Hepatocyte (in vitro differentiated cells): ENCODE results near the gene LSAMP. TPM values are rescaled to one million over a fixed set of nuclear protein-coding genes. Genes with fewer than 3 reads are reported as not detected.
A peak's percentile ranks its signal among the peaks of the same experiment; 100 is the strongest.

Source experiments
- DNase-seq: peaks from one replicate; pipeline ENCODE4 v3.0.0-alpha.2; 2016; ENCODE audit warnings: low spot score
- H2AFZ ChIP-seq: fragments of 200-600 bp; sonication (generic); 2 replicates; pipeline ENCODE4 v1.6.0; 2016; ENCODE audit warnings: antibody characterized with exemption, mild to moderate bottlenecking
- H3K27ac ChIP-seq: fragments of 200-600 bp; sonication (generic); 2 replicates; pipeline ENCODE4 v1.5.1; 2016; ENCODE audit warnings: mild to moderate bottlenecking
- H3K27me3 ChIP-seq: fragments of 200-600 bp; sonication (generic); 2 replicates; pipeline ENCODE4 v1.6.1; 2016
- H3K36me3 ChIP-seq: fragments of 200-600 bp; sonication (generic); replicated peaks from 2 replicates; pipeline ENCODE4 v1.5.1; 2016; ENCODE audit warnings: low read depth; ENCODE audit not compliant: insufficient read depth
- H3K4me1 ChIP-seq: fragments of 200-600 bp; sonication (generic); 2 replicates; pipeline ENCODE4 v1.5.1; 2016; ENCODE audit warnings: mild to moderate bottlenecking, moderate library complexity; ENCODE audit not compliant: insufficient read depth
- H3K4me2 ChIP-seq: fragments of 200-600 bp; sonication (generic); 2 replicates; pipeline ENCODE4 v1.6.0; 2016
- H3K4me3 ChIP-seq: fragments of 200-600 bp; sonication (generic); 2 replicates; pipeline ENCODE4 v1.5.1; 2016; ENCODE audit warnings: mild to moderate bottlenecking
- H3K79me2 ChIP-seq: fragments of 200-600 bp; sonication (generic); 2 replicates; pipeline ENCODE4 v1.6.0; 2017; ENCODE audit warnings: mild to moderate bottlenecking
- H3K9me2 ChIP-seq: fragments of 200-600 bp; sonication (generic); replicated peaks from 2 replicates; pipeline ENCODE4 v1.6.0; 2017; ENCODE audit warnings: mild to moderate bottlenecking; ENCODE audit not compliant: insufficient read depth
- H3K9me3 ChIP-seq: fragments of 200-600 bp; sonication (generic); 2 replicates; pipeline ENCODE4 v1.5.1; 2016; ENCODE audit warnings: low read depth, mild to moderate bottlenecking
- H4K20me1 ChIP-seq: fragments of 200-600 bp; sonication (generic); 2 replicates; pipeline ENCODE4 v1.6.0; 2016; ENCODE audit warnings: mild to moderate bottlenecking; ENCODE audit not compliant: insufficient read depth, poor library complexity, severe bottlenecking
- CTCF ChIP-seq: fragments of 200-600 bp; sonication (generic); IDR thresholded peaks from 2 replicates; pipeline ENCODE4 v1.5.1; 2016; ENCODE audit warnings: antibody characterized with exemption, mild to moderate bottlenecking; ENCODE audit not compliant: poor library complexity
- EZH2 ChIP-seq: fragments of 200-600 bp; sonication (generic); IDR thresholded peaks from 2 replicates; pipeline ENCODE4 v1.6.1; 2016; ENCODE audit warnings: antibody characterized with exemption, mild to moderate bottlenecking, borderline replicate concordance
- EZH2phosphoT487 ChIP-seq: fragments of 200-600 bp; sonication (generic); IDR thresholded peaks from one replicate; pipeline ENCODE4 v1.6.1; 2018; ENCODE audit warnings: antibody characterized with exemption, mild to moderate bottlenecking, low read depth, moderate library complexity; ENCODE audit not compliant: unreplicated experiment, severe bottlenecking
- WGBS: methylation state at CpG from one replicate; pipeline ENCODE4 v1.1.6; 2016; ENCODE audit warnings: low lambda C conversion rate; ENCODE audit errors: missing lambda C conversion rate; 5-methylcytosine and 5-hydroxymethylcytosine counted together
- polyA plus RNA-seq: library from polyadenylated mRNA; unstranded; fragments of >200 nt; fragmentation: Nextera tagmentation; extraction: Ambion mirVana; gene quantifications from 2 replicates; pipeline ENCODE4 v1.2.1, GENCODE V29; 2016
- total RNA-seq: library from RNA; depleted of rRNA; stranded (reverse); fragments of >200 nt; gene quantifications from 2 replicates; pipeline ENCODE4 v1.2.3, GENCODE V29; 2014

Gene LSAMP
- total and polyA plus RNA-seq, 2 experiments from 2014 or later = 15.1 to 22.3 TPM

DNA sequence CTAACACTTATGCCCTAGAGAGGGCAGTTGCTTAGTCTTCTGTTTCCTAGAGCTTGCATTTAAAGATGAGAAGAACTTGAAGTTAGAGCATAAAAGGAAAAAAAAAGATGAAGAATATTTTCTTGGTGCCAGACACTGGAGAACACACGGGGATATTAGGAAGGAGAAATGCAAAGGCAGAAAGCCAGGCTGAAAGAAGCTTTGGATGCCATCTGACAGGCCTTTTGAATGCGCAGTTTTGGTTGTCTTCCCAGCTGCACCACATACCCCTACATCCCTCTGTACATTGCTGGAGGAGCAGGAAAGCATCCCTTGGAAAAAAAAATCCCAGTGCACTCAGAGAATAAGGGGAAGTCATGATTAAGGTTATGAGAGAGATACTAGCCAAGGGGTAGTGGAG, 443.1 kb downstream of the LSAMP start:
- Histone ChIP-seq H3K4me2 (no peak overlapping the region), H3K4me1 (no peaks in the 10 kb centered on the region), H3K9me2 (no peaks in the 10 kb centered on the region), H3K27ac (no peak overlapping the region), H3K9me3 (no peaks in the 10 kb centered on the region), H3K79me2 (no peaks in the 10 kb centered on the region), H2AFZ (no peak overlapping the region), H3K27me3 (no peaks in the 10 kb centered on the region), H3K4me3 (no peak overlapping the region), H4K20me1 (no peaks in the 10 kb centered on the region), H3K36me3 (no peaks in the 10 kb centered on the region)
- TF ChIP-seq CTCF (no peak), EZH2phosphoT487 (no peak), EZH2 (no peak)
- no peak for DNase-seq
- WGBS = 88% methylated on average over 2 of the region's 2 CpGs

- no peak for DNase-seq
- Histone ChIP-seq H3K4me2 (no peak overlapping the region), H3K79me2 (no peaks in the 10 kb centered on the region), H3K27me3 (no peaks in the 10 kb centered on the region), H3K9me3 (no peaks in the 10 kb centered on the region), H3K27ac (no peak overlapping the region), H3K9me2 (no peaks in the 10 kb centered on the region), H3K4me3 (no peak overlapping the region), H3K36me3 (no peaks in the 10 kb centered on the region), H2AFZ (no peak overlapping the region), H3K4me1 (no peaks in the 10 kb centered on the region), H4K20me1 (no peaks in the 10 kb centered on the region)
- 89% methylated on average over 1 of the region's 1 CpG for WGBS
- TF ChIP-seq EZH2phosphoT487 = no peak
- no peak for TF ChIP-seq EZH2
- no peak for TF ChIP-seq CTCF
Measured at GRCh38 chr3:116001151-116001621, 444.1 kb downstream of the LSAMP start.

DNA sequence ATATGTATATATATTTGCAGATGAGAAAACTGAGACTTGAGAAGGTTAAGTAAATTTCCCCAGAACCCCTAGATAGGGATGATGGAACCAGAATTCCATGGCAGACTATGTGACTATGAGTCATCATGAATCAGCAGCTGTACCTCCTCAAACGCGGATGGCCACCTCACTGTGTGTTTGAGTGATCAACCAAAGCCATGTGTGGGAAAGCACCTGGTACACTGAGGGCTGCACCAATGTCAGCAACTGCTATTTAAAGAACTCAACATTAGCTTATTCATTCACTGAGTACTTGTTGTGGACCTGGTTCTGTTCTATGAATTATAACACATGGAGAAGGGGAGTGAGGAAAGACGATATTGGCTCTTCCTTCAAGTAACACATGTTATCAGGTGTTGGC, 445.0 kb downstream of the LSAMP start:
- WGBS = 57% methylated on average over 3 of the region's 3 CpGs
- H3K27me3 ChIP-seq = no peaks in the 10 kb centered on the region
- H3K27ac ChIP-seq = no peak overlapping the region
- H3K9me3 ChIP-seq = no peaks in the 10 kb centered on the region
- no peak overlapping the region for H3K4me2 ChIP-seq
- no peaks in the 10 kb centered on the region for H3K79me2 ChIP-seq
- H2AFZ ChIP-seq = no peak overlapping the region
- no peaks in the 10 kb centered on the region for H3K36me3 ChIP-seq
- no peaks in the 10 kb centered on the region for H4K20me1 ChIP-seq
- peak; percentile 45 for DNase-seq
- no peak overlapping the region for H3K4me3 ChIP-seq
- H3K9me2 ChIP-seq = no peaks in the 10 kb centered on the region
- H3K4me1 ChIP-seq = no peaks in the 10 kb centered on the region
- TF ChIP-seq EZH2 = no peak
- TF ChIP-seq CTCF = no peak
- no peak for TF ChIP-seq EZH2phosphoT487

DNA sequence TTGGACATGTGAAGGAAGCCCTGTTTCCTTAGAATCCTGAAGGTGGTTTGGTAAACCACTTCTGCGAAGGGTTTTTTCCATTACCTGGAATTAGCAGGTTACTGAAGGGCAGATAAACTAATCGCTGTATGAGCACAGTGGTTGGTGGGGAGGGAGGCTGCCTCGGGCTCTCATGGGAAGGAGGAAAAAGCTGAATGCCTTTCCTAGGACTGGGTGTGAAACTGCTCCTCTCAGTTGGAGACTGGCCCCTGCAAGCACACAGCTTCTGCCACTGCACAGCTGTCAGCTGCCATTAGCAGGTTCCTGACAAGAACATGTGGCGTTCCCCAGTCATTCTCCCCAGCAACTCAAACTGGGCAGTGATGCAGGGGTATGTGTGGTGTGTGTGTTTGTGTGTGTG, 445.7 kb downstream of the LSAMP start:
- Histone ChIP-seq H3K4me2 (no peak overlapping the region), H2AFZ (no peak overlapping the region), H3K79me2 (no peaks in the 10 kb centered on the region), H4K20me1 (no peaks in the 10 kb centered on the region), H3K27me3 (no peaks in the 10 kb centered on the region), H3K27ac (no peak overlapping the region), H3K4me1 (no peaks in the 10 kb centered on the region), H3K9me2 (no peaks in the 10 kb centered on the region), H3K36me3 (no peaks in the 10 kb centered on the region), H3K4me3 (no peak overlapping the region), H3K9me3 (no peaks in the 10 kb centered on the region)
- no peak for DNase-seq
- no peak for TF ChIP-seq EZH2phosphoT487
- WGBS = 50% methylated on average over 4 of the region's 4 CpGs
